Measurements from ENCODE around the gene VKORC1L1.
"Not testable (repeated sequence)": the region's sequence is repeated elsewhere in the genome, so short reads cannot be mapped to it uniquely, and the experiment has no call there.

The VKORC1L1 gene

DNA sequence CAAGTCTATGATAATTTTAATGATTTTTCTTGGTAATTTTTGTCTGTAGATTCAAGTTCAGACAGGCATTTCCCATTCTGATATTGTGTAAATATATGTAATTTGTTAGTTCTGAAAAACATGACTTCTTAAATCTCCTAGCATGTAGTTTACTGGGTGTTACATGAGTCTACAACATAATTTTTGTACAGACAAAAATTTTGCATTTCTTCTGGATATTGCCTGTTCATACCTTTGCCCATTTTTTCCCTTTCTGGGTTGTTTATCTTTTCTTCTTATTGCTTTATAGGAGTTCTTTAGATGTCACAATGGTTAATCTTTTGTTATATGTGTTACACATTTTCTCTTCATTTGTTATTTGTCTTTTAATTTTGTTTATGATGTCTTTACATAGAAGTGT lies 12.1 kb downstream of the VKORC1L1 start:
- not testable (repeated sequence) for DNase-seq (ENCODE audit: low read depth in 2 of 2, low spot score in 1 of 2)

DNA sequence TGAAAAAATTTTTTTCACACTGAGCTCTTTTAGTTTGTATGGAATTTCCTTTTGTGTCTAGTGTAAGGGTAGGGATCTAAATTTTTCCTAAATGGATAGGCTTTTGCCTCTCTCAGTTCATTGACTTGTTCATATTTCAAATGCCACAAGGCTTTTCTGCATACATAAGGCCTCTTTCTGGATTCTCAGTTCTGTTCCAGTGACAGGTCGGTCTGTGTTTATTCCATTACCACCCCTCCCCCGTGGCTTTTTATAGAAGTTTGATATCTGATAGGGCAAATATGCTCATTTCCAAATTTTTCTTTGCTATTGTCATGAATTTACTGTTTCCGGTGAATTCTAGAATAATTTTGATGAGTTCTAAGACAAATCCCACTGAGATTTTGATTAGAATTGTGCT lies 12.7 kb downstream of the VKORC1L1 start:
- not testable (repeated sequence) for DNase-seq (ENCODE audit: low read depth in 2 of 2, low spot score in 1 of 2)

DNA sequence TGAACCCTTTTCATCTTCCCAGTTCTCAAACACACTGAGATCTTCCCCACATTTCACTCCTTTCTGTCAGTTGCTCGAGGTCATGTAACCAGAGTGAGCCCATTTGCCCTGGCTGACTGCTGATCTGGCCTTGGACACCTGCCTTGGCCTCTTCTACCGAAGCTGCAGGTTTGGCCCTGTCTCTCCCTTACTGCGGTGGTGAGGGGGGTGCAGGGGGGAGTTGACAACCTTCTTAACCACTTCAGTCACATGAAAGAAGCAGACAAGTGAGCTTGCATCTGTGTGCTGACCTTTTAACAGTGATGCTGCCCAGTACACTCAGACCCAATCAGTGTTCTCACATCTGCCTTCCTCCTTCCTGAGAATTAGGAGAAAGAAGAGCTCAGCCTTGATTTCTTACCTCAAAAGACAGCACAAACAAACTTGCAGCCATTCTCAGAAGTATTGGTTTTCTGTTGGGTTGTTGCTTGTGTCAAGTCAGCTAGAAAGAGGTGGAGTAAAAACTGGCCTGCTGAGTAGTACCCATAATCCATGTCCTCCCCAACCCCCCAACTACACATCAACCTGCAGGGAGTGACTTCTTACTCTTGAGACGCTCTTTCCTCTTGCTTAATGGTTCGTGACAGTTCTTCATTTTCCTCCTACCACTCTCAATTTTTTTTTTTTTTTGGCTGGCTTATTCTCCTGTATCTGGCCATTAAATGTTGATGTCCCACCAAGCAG lies 15.7 kb downstream of the VKORC1L1 start:
- not testable (repeated sequence) for DNase-seq (ENCODE audit: low read depth in 2 of 2, low spot score in 1 of 2)

- not testable (repeated sequence) for DNase-seq (ENCODE audit: low read depth in 2 of 2, low spot score in 1 of 2)
Measured at GRCh38 chr7:65889722-65890121, 16.8 kb downstream of the VKORC1L1 start.

DNA sequence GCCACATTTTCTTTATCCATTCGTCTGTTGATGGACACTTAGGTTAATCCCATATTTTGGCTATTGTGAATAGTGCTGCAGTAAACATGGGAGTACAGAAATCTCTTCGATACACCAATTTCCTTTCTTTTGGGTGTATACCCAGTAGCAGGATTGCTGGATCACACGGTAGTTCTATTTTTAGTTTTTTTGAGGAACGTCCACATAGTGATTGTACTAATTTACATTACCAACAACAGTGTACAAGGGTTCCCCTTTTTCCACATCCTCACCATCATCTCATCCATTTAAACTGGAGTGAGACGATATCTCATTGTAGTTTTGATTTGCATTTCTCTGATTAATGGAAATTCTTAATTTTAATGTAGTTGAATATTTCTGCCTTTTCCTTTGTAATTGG lies 19.3 kb downstream of the VKORC1L1 start:
- no peak for DNase-seq (ENCODE audit: low read depth in 2 of 2, low spot score in 1 of 2)

DNA sequence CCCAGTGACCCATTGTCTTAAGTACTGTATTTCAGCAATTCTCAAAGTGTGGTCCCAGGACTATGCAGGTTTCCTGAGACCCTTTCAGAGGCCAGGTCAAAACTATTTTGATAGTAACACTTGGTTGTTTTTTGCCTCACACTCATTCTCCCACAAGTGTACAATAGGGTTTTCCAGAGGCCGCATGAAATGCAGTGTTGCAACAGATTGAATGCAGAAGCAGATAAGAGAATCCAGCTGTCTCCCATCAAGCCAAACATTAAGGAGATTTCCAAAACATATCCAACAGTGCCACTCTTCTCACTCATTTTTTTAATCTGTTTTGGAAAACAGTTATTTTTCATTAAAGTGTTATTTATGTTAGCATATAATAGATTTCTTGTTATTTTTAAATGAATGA lies 20.0 kb downstream of the VKORC1L1 start:
- no peak for DNase-seq (ENCODE audit: low read depth in 2 of 2, low spot score in 1 of 2)

- DNase-seq (ENCODE audit: low read depth in 2 of 2, low spot score in 1 of 2): no peak
Measured at GRCh38 chr7:65896279-65896870, 23.5 kb downstream of the VKORC1L1 start.

- DNase-seq (ENCODE audit: low read depth in 2 of 2, low spot score in 1 of 2): not testable (repeated sequence)
Measured at GRCh38 chr7:65897289-65897688, 24.4 kb downstream of the VKORC1L1 start.

DNA sequence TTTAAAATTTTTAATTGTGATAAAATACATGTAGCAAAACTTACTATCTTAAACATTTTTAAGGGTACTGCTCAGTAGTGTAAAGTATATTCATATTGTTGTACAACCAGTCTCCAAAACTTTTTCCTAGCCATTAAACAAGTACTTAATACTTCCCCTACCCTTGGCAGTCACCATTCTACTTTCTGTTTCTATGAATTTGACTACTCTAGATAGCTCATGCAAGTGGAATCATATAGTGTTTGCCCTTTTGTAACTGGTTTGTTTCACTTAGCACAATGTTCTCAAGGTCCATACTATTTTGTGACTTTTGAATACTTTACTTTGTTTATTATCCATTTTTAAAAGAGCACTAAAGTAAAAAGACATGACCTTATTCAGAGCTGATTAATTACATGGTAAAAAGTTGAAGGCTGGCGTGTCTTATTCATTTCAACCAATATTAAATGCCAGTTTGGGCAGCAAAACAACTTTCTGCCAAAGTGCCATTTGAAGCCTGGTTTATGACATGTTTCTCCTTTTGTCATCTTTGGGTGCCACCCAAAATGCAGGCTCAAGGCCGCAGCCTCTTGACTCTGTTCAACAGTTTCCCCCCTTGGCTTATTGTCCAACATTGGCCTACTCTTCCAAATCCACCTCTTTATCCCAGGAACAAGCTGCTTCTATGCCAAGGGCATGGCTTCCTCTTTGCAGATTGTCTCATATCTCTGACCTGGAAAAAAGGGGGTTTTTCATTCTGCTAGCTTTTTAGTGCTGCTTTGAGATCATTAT lies 26.0 kb downstream of the VKORC1L1 start:
- DNase-seq (ENCODE audit: low read depth in 2 of 2, low spot score in 1 of 2): not testable (repeated sequence)

DNA sequence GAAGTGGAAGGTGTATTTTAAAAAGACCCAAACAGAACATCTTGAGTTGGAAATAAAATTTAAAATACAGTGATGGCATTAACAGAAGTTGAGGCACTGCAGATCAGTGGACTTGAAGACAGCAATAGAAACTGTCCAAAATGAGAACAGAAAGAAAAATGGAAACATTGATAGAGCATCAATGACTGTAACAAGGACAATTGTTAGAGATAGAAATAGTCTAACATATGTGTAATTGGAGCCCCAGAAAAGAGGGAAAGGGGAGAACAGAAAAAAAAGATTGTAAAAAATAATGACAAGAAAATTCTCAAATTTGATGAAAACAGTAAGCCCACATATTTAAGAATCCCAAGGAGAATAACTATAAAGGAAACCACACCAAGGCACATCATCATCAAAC lies 29.4 kb downstream of the VKORC1L1 start:
- no peak for DNase-seq (ENCODE audit: low read depth in 2 of 2, low spot score in 1 of 2)

GRCh38 chr7:65907501-65908198 lies 34.8 kb downstream of the VKORC1L1 start:
- DNase-seq (ENCODE audit: low read depth in 2 of 2, low spot score in 1 of 2): no peak

- DNase-seq (ENCODE audit: low read depth in 2 of 2, low spot score in 1 of 2): no peak
Measured at GRCh38 chr7:65910237-65910636, 37.4 kb downstream of the VKORC1L1 start.

GRCh38 chr7:65912237-65912636 lies 39.4 kb downstream of the VKORC1L1 start:
- DNase-seq (ENCODE audit: low read depth in 2 of 2, low spot score in 1 of 2): no peak

DNA sequence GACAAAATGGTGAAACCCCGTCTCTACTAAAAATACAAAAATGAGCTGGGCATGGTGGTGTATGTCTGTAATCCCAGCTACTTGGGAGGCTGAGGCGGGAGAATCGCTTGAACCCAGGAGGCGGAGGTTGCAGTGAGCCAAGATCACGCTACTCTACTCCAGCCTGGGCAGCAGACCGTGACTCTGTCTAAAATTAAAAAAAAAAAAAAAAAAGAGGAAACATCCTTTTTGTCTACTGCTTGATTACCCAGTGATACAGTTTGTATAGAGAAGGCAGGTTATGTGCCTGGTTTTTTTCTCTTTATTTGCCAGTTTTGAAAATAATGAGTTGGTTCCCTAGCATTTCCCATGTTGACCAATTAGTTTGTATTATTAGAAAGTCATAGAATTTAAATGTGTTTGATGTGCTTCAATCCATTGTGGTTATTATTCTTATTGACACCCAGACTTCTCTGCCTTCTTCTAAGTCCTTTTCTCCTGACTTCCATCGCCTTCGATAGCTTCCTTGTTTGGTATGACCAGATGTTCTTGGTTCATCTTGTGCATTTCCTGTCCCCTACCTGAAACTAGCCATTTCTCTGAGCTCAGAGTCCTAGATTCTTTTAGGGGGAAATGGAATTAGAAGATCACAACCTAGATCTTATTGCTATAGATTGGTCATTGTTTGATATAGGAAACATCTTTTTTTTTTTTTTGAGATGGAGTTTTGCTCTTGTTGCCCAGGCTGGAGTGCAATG lies 43.2 kb downstream of the VKORC1L1 start:
- no peak for DNase-seq (ENCODE audit: low read depth in 2 of 2, low spot score in 1 of 2)

DNA sequence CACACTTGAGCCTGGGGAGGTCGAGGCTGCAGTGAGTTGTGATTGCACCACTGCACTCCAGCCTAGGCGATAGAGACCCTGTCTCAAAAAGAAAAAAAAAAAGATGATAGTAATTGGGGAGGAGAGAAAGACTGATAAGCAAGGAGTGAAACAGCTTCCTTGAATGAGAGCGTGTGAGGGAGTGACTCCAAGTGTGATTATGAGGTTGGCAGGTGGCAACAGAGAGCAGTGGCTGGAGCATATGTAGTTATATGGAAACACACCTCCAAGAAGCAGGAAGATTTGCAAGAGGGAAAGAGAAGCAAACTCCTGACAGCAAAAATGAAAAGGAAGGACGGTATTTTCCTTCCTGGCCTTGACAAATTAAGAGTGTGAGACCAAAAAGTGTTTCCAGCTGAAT lies 50.4 kb downstream of the VKORC1L1 start:
- no peak for DNase-seq (ENCODE audit: low read depth in 2 of 2, low spot score in 1 of 2)

GRCh38 chr7:65924193-65924592 lies 51.3 kb downstream of the VKORC1L1 start:
- no peak for DNase-seq (ENCODE audit: low read depth in 2 of 2, low spot score in 1 of 2)

- DNase-seq (ENCODE audit: low read depth in 2 of 2, low spot score in 1 of 2): no peak
Measured at GRCh38 chr7:65925040-65925439, 52.2 kb downstream of the VKORC1L1 start.

DNA sequence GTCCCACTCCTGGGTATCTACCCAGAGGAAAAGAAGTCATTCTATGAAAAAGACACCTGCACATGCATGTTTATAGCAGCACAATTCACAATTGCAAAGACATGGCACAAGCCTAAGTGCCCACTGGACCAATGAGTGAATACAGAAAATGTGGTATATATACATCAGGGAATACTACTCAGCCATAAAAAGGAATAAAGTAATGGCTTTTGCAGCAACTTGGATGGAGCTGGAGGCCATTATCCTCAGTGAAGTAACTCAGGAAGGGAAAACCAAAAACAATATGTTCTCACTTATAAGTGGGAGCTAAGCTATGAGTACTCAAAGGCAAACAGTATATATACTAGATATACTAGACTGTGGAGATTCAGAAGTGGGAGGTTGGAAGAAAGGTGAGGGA lies 53.7 kb downstream of the VKORC1L1 start:
- DNase-seq (ENCODE audit: low read depth in 2 of 2, low spot score in 1 of 2): no peak

- no peak for DNase-seq (ENCODE audit: low read depth in 2 of 2, low spot score in 1 of 2)
Measured at GRCh38 chr7:65927489-65928448, 54.9 kb downstream of the VKORC1L1 start.

DNA sequence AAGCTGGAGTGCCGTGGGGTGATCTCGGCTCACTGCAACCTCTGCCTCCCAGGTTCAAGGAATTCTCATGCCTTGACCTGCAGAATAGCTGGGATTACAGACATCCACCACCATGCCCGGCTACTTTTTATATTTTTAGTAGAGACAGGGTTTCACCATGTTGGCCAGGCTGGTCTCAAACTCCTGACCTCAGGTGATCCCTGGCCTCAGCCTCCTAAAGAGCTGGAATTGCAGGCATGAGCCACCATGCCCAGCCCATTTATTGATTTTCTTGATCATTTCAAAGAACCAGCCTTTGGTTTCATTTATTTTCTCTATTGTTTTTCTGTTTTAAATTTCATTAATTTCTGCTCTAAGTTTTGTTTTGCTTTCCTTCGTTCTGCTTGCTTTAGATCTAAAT lies 58.8 kb downstream of the VKORC1L1 start:
- no peak for DNase-seq (ENCODE audit: low read depth in 2 of 2, low spot score in 1 of 2)

All from stimulated activated CD8-positive, alpha-beta memory T cell treated with anti-CD3 and anti-CD28 coated beads, Interleukin-4, amount 100 ng/mL, for 4 hours (primary cell).